Stimulated activated CD4-positive, alpha-beta T cell treated with anti-CD3 and anti-CD28 coated beads, Interleukin-1b, Interleukin-23, amount 100 ng/mL, for 48 hours (primary cell): ENCODE data around the gene MAMDC2.

Source experiments
- DNase-seq: peaks from one replicate; pipeline ENCODE4 v3.0.0-alpha.2; 2020

The MAMDC2 gene

GRCh38 chr9:70040376-70040903 lies 3.2 kb upstream of the MAMDC2 start:
- no peak for DNase-seq

- no peak for DNase-seq
Measured at GRCh38 chr9:70042461-70043215, 1.0 kb upstream of the MAMDC2 start.

- DNase-seq, result no peak
Measured at GRCh38 chr9:70043285-70043684, 363 bp upstream of the MAMDC2 start.

- no peak for DNase-seq
Measured at GRCh38 chr9:70044490-70045307, 1.1 kb downstream of the MAMDC2 start.

GRCh38 chr9:70045452-70045851 lies 1.8 kb downstream of the MAMDC2 start:
- no peak for DNase-seq

- no peak for DNase-seq
Measured at GRCh38 chr9:70046274-70047070, 2.8 kb downstream of the MAMDC2 start.

GRCh38 chr9:70049236-70049635 lies 5.6 kb downstream of the MAMDC2 start:
- no peak for DNase-seq

- DNase-seq, result no peak
Measured at GRCh38 chr9:70049672-70050271, 6.1 kb downstream of the MAMDC2 start.

GRCh38 chr9:70052768-70053167 lies 9.1 kb downstream of the MAMDC2 start:
- no peak for DNase-seq

GRCh38 chr9:70053864-70054263 lies 10.2 kb downstream of the MAMDC2 start:
- DNase-seq, result no peak

- DNase-seq, result no peak
Measured at GRCh38 chr9:70054521-70054920, 10.9 kb downstream of the MAMDC2 start.

- no peak for DNase-seq
Measured at GRCh38 chr9:70055406-70056210, 12.0 kb downstream of the MAMDC2 start.

- DNase-seq, result no peak
Measured at GRCh38 chr9:70056211-70056944, 12.7 kb downstream of the MAMDC2 start.

- no peak for DNase-seq
Measured at GRCh38 chr9:70058569-70059116, 15.0 kb downstream of the MAMDC2 start.

- DNase-seq, result no peak
Measured at GRCh38 chr9:70060148-70060882, 16.7 kb downstream of the MAMDC2 start.

- DNase-seq, result no peak
Measured at GRCh38 chr9:70060883-70061507, 17.3 kb downstream of the MAMDC2 start.

GRCh38 chr9:70061776-70062175 lies 18.1 kb downstream of the MAMDC2 start:
- no peak for DNase-seq

GRCh38 chr9:70064496-70064895 lies 20.8 kb downstream of the MAMDC2 start:
- DNase-seq, result no peak

GRCh38 chr9:70065572-70065971 lies 21.9 kb downstream of the MAMDC2 start:
- no peak for DNase-seq

- DNase-seq, result no peak
Measured at GRCh38 chr9:70066418-70066817, 22.8 kb downstream of the MAMDC2 start.
